Measurements from ENCODE around the gene ELMOD2. TPM values are rescaled to one million over a fixed set of nuclear protein-coding genes. Genes with fewer than 3 reads are reported as not detected.
"Not testable (repeated sequence)": the region's sequence is repeated elsewhere in the genome, so short reads cannot be mapped to it uniquely, and the experiment has no call there.

Gene ELMOD2, protein sequence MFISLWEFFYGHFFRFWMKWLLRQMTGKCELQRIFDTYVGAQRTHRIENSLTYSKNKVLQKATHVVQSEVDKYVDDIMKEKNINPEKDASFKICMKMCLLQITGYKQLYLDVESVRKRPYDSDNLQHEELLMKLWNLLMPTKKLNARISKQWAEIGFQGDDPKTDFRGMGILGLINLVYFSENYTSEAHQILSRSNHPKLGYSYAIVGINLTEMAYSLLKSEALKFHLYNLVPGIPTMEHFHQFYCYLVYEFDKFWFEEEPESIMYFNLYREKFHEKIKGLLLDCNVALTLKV
- total RNA-seq (2014; rRNA removed; shearing (Covaris generic)), result 4.9 and 9.9 TPM in 2 replicates

GRCh38 chr4:140523857-140524742 is at the start of gene ELMOD2:
TSS of gene ELMOD2 (plus strand) at chr4:140524168. CDS start at chr4:140525429, 1,261 bp downstream.
- peak; percentile 97 for DNase-seq (ENCODE audit: low spot score)

GRCh38 chr4:140483445-140483844 is 40.5 kb upstream of the ELMOD2 start:
- no peak for DNase-seq (ENCODE audit: low spot score)

DNA sequence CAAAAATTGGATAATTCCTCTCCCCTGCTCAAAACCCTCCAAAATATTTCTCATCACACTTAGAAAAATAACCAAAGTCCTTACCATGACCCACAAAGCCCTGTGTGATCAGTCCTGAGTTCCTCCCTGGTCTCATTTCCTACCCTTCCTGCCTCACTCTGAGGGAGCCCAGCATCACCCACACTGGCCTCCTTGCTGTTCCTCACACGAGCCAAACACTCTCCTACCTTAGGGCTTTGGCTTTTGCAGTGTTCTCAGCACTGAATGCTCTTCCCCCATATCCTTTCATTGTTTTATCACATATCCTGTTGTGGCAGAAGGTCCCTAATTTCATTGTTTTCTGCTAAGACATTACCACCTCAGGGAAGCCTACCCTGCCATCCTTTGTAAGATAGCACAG is 38.0 kb upstream of the ELMOD2 start:
- no peak for DNase-seq (ENCODE audit: low spot score)

- no peak for DNase-seq (ENCODE audit: low spot score)
These were observed 26.6 kb upstream of the ELMOD2 start for GRCh38 chr4:140497405-140497746.

- no peak for DNase-seq (ENCODE audit: low spot score)
These were observed 26.0 kb upstream of the ELMOD2 start, which contains the start of gene MGAT4D for GRCh38 chr4:140497747-140498636. TSS of gene MGAT4D (minus strand) at chr4:140498293. CDS start at chr4:140498222, 71 bp downstream.

DNA sequence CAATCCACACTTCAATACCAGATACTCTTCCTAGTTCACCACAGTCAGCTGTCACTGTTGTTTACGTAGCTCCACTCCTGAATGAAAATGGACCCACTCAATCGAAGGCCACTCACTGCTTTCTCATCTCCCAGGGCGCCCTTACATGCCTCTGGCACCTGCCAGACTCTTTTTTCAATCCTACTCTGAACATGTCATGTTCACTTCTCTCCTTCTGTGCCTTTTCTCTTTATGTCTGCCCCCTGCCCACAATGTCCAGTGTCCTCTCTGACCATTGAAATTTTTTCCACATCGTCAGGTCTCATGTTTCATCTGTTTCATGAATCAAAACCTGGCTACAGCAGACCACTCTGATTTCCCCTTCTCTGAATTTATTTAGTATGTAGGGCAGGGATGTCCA is 24.6 kb upstream of the ELMOD2 start:
- no peak for DNase-seq (ENCODE audit: low spot score)

DNA sequence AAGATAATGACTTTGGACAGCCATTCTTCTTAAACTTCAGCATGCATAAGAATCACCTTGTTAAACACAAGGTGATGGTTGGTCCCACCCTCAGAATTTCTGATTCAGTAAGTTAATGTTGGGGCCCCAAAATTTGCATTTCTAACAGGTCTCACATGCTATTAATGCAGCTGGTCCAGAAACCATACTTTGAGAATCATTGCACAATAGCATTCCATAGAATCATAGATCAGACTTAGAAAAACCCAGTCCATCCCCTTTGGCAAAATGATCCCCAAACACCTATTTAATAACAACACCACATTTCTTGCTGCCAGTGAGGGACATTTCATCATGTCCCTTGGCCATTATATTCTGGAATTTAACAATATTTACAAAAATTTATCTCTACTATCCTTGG is 19.7 kb upstream of the ELMOD2 start:
- DNase-seq (ENCODE audit: low spot score), result no peak

- not testable (repeated sequence) for DNase-seq (ENCODE audit: low spot score)
These were observed 10.2 kb upstream of the ELMOD2 start for GRCh38 chr4:140513765-140514164.

DNA sequence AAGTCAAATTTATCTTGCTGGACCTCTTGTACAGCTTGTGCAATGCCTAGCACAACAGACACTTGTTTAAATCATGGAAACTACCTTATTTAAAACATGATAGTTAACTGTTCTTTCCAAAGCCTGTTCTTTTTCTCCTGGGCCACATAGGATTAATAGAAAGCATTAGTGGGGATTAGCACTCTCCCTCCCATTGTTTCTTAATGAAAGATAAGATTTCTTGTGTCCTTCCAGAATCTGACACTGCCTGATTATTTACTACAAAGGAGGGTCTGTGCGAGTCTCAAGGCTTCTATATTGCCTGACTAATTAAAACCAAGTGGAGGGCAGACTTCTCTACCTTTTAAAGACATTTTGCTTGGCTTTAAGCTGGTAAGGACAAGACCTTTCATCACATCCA is 8.5 kb upstream of the ELMOD2 start:
- DNase-seq (ENCODE audit: low spot score), result no peak

- no peak for DNase-seq (ENCODE audit: low spot score)
These were observed 555 bp upstream of the ELMOD2 start for GRCh38 chr4:140523370-140523856.

GRCh38 chr4:140529434-140529833 is 5.5 kb downstream of the ELMOD2 start:
- no peak for DNase-seq (ENCODE audit: low spot score)

GRCh38 chr4:140533951-140534480 is 10.0 kb downstream of the ELMOD2 start:
- DNase-seq (ENCODE audit: low spot score), result no peak

GRCh38 chr4:140556372-140557085 is 32.6 kb downstream of the ELMOD2 start:
- DNase-seq (ENCODE audit: low spot score), result no peak

DNA sequence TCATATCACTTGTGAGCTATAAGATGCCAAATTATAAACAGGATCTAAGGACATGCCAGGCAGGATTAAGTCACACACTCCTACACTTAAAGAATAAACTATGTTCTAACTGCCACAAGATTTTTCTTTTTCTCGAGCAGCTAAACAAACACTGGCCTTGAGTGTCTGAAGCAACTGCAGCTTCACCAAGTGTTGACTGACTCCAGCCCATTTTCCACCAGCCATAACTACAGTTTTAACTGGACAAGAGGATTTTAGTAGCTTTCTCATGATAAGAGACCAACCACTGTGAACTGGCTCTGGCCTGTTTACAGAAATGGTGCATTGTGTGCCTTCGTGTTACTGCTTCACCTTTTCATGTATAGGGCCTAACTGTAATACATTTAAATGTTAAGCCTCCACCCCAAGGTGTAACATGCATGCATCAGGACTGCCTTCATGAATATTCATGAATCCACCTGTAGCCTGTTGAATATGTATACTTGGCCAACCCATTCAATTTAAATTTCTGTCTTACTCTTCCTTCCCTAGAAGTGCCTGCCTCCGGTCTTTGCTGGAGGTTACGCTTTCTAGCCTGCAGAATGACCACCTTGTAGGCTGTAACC is 34.0 kb downstream of the ELMOD2 start:
- DNase-seq (ENCODE audit: low spot score), result no peak

GRCh38 chr4:140559696-140560095 is 35.7 kb downstream of the ELMOD2 start:
- DNase-seq (ENCODE audit: low spot score), result no peak

DNA sequence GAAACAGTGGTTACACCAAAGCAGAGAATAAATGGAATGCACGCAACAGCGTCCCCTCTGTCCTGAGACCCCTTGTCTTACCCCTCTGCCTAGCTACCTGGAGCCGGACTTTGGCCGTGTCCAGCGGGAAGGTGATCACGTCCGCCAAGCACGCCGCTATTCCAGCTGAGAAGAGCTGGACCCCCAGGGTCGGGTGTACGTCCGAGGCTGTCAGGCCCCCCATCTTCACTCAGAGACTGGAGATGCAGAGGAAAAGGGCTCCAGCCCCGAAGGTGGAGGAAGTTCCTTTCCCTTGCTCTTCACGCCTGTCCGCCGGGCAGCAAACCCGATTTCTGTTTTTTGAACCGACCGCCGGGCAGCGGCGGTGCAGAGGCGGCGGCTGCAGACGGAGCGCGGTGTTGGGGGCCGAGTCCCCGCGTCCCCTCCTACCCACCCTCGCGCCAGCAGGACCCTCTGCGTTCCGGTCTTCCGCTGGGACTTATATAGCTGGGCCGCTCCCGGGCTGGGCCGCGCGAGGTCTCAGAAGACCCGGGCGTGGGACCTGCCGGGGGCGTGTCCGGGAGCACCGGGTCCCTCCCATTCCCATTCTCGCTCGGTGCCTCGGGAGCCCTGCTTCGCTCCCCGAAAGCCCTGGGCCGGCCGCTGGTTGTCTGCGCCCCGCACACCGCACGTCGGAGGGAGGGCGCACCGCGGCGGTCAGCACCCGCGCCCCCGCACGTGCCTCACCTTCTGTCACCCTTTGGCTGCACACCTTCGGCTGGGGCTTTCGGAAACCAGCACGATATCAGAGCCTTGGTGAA is 44.7 kb downstream of the ELMOD2 start, which contains the start of gene UCP1:
Gene UCP1, minus strand, starts transcription at position 455 of the 800 bp plus-strand sequence. Its CDS starts 232 bp downstream, at position 223.
- DNase-seq (ENCODE audit: low spot score), result no peak

GRCh38 chr4:140569307-140569638 is 45.3 kb downstream of the ELMOD2 start:
- no peak for DNase-seq (ENCODE audit: low spot score)

- DNase-seq (ENCODE audit: low spot score), result no peak
These were observed 47.7 kb downstream of the ELMOD2 start for GRCh38 chr4:140571620-140572019.

- DNase-seq (ENCODE audit: low spot score), result no peak
These were observed 51.5 kb downstream of the ELMOD2 start for GRCh38 chr4:140575489-140575888.

Measured in HT-29 (cell line).